ENCODE data around the gene TAS2R3. TPM values are rescaled to one million over a fixed set of nuclear protein-coding genes. Genes with fewer than 3 reads are reported as not detected.
A peak's percentile ranks its signal among the peaks of the same experiment; 100 is the strongest.

Gene TAS2R3
- total and polyA plus RNA-seq, 2 of the 13 experiments (the other 11 are each of a cell fraction or from before 2014, with no cell fraction given): 0.74 to 1.1 TPM

DNA sequence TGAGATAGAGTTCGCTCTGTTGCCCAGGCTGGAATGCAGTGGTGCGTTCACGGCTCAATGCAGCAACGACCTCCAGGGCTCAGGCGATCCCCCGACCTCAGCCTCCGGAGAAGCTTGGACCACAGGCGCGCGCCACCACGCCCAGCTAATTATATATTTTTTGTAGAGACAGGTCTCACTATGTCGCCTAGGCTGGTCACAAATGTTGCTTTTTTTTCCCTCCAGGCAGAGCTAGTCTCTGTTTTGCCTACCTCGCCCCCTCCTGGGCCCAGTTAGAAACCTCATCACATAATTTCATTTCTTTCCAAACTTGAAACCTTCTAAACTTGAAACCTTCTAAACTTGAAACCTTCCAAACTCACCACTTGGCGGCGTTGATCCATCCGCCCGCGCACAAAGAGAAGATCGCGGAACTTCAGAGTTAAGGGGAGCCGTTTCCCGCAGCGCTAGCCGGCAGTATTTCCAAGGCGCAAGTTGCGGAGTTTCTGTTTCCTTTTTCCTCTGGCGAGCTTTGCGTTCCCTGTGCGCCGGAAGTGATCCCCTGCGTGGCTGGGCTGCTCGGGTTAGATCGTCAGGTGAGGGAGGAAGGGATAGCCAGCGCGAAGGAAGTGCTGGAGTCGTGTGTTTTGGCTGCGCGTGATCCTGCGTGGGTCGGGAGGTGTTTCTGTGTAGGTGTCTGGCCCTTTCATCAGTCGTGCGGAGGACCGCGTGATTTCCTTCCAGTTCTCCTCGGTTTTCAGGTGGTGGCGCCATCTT is 25.9 kb upstream of the TAS2R3 start, which contains the start of gene SSBP1 (continued):
- TF ChIP-seq, protein P1, sequence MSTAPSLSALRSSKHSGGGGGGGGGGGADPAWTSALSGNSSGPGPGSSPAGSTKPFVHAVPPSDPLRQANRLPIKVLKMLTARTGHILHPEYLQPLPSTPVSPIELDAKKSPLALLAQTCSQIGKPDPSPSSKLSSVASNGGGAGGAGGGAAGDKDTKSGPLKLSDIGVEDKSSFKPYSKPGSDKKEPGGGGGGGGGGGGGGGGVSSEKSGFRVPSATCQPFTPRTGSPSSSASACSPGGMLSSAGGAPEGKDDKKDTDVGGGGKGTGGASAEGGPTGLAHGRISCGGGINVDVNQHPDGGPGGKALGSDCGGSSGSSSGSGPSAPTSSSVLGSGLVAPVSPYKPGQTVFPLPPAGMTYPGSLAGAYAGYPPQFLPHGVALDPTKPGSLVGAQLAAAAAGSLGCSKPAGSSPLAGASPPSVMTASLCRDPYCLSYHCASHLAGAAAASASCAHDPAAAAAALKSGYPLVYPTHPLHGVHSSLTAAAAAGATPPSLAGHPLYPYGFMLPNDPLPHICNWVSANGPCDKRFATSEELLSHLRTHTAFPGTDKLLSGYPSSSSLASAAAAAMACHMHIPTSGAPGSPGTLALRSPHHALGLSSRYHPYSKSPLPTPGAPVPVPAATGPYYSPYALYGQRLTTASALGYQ (CRISPR knock-in tag; IDR thresholded peaks at IDR 0.05): peak; percentile 83; the same call in 1 of the 2 replicates
- TF ChIP-seq ONECUT2 (CRISPR knock-in tag; IDR thresholded peaks at IDR 0.05) (no peak), HMG20B (CRISPR knock-in tag; conservative IDR thresholded peaks at IDR 0.05) (0 out of 2 replicates have a peak, but pooled peaks have one; percentile 28), POLR2AphosphoS2 (IDR thresholded peaks at IDR 0.05; ENCODE audit: low read depth, low read length) (peak; percentile 86; the same call in 1 of the 2 replicates), ZNF501 (CRISPR knock-in tag; IDR thresholded peaks at IDR 0.05) (peak; percentile 98), ATRX (CRISPR knock-in tag; IDR thresholded peaks at IDR 0.05; ENCODE audit: borderline replicate concordance) (no peak), ZMAT3 (CRISPR knock-in tag; conservative IDR thresholded peaks at IDR 0.05) (peak; percentile 70; the same call in 1 of the 2 replicates), FIP1L1 (IDR thresholded peaks at IDR 0.05; ENCODE audit: borderline replicate concordance, insufficient read depth, low read depth, low read length) (0 out of 2 replicates have a peak, but pooled peaks have one; percentile 52), ZBTB21 (CRISPR knock-in tag; IDR thresholded peaks at IDR 0.05) (peak; percentile 52), NFYB (CRISPR knock-in tag; IDR thresholded peaks at IDR 0.05) (no peak), ZNF761 (CRISPR knock-in tag; conservative IDR thresholded peaks at IDR 0.05) (peak; percentile 81; the same call in 1 of the 2 replicates), E2F2 (CRISPR knock-in tag; IDR thresholded peaks at IDR 0.05; ENCODE audit: borderline replicate concordance) (no peak), MED1 (CRISPR knock-in tag; IDR thresholded peaks at IDR 0.05) (peak; percentile 82), ZNF431 (CRISPR knock-in tag; IDR thresholded peaks at IDR 0.05; ENCODE audit: borderline replicate concordance, low read depth) (0 out of 2 replicates have a peak, but pooled peaks have one; percentile 69), CCAR2 (optimal IDR thresholded peaks at IDR 0.05; ENCODE audit: low read depth, low read length) (peak; percentile 95), ZNF720 (CRISPR knock-in tag; IDR thresholded peaks at IDR 0.05) (peak; percentile 27; the same call in 1 of the 2 replicates), SOX5 (CRISPR knock-in tag; IDR thresholded peaks at IDR 0.05; ENCODE audit: borderline replicate concordance) (peak; percentile 74; the same call in 1 of the 2 replicates), ZFP1 (CRISPR knock-in tag; IDR thresholded peaks at IDR 0.05) (peak; percentile 90), MIER2 (CRISPR knock-in tag; IDR thresholded peaks at IDR 0.05) (peak; percentile 83), HIVEP1 (CRISPR knock-in tag; IDR thresholded peaks at IDR 0.05) (peak; percentile 90; the same call in 1 of the 2 replicates), ZNF251 (CRISPR knock-in tag; IDR thresholded peaks at IDR 0.05) (no peak), ZNF652 (CRISPR knock-in tag; IDR thresholded peaks at IDR 0.05; ENCODE audit: borderline replicate concordance, low read depth) (no peak)
- TF ChIP-seq, protein P2, sequence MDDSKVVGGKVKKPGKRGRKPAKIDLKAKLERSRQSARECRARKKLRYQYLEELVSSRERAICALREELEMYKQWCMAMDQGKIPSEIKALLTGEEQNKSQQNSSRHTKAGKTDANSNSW (CRISPR knock-in tag; IDR thresholded peaks at IDR 0.05; ENCODE audit: borderline replicate concordance): no peak
- TF ChIP-seq, protein P3, sequence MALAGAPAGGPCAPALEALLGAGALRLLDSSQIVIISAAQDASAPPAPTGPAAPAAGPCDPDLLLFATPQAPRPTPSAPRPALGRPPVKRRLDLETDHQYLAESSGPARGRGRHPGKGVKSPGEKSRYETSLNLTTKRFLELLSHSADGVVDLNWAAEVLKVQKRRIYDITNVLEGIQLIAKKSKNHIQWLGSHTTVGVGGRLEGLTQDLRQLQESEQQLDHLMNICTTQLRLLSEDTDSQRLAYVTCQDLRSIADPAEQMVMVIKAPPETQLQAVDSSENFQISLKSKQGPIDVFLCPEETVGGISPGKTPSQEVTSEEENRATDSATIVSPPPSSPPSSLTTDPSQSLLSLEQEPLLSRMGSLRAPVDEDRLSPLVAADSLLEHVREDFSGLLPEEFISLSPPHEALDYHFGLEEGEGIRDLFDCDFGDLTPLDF (CRISPR knock-in tag; IDR thresholded peaks at IDR 0.05): peak; percentile 49; the same call in 1 of the 2 replicates
- TF ChIP-seq, protein P4, sequence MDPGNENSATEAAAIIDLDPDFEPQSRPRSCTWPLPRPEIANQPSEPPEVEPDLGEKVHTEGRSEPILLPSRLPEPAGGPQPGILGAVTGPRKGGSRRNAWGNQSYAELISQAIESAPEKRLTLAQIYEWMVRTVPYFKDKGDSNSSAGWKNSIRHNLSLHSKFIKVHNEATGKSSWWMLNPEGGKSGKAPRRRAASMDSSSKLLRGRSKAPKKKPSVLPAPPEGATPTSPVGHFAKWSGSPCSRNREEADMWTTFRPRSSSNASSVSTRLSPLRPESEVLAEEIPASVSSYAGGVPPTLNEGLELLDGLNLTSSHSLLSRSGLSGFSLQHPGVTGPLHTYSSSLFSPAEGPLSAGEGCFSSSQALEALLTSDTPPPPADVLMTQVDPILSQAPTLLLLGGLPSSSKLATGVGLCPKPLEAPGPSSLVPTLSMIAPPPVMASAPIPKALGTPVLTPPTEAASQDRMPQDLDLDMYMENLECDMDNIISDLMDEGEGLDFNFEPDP (CRISPR knock-in tag; conservative IDR thresholded peaks at IDR 0.05): no peak
